ENCODE data around the gene DHRS11.

The DHRS11 gene

DNA sequence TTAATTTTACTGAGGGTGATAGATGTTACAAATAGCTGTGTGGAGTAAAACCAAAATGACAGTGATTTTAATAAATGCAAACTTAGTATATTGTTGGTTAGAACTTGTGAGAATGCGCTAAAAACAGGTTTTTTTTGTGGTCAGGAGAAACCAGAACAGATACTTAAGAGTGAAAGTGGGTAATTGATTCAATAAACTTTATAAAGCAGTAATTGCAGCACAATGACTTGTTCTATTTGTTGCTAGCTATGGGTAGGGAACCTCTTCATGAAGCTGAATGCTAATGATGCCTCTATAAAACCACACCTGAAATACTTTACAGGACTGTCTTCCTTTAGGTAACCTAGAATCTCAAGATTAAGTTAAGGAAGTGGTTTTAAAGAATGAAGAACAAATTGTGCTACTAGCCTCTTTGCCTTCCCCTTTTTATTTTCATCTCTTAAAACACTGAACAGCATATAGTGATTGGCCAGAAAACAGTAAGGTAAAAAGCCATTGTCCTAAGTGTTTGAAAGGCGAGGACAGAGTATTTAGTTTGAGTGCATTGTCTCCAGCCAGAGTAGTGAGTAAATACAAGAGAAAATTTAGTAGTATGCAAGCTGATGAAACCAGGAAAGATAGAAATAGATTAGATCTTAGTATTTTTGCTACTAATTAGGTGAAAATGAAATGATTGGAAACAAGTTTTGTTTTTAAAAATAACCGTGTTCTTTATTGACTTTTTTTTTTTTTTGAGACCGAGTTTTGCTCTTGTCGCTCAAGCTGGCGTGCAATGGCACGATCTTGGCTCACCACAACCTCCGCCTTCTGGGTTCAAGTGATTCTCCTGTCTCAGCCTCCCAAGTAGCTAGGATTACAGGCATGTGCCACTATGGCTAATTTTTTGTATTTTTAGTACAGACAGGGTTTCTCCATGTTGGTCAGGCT, 40.9 kb upstream of the DHRS11 start:
- ATAC-seq, result no peak
- TF ChIP-seq ARNTL (CRISPR knock-in tag; IDR thresholded peaks at IDR 0.05; ENCODE audit: borderline replicate concordance, low read depth) (no peak), ZFP3 (CRISPR knock-in tag; IDR thresholded peaks at IDR 0.05) (no peak), CSDC2 (CRISPR knock-in tag; IDR thresholded peaks at IDR 0.05) (no peak), ZNF8 (CRISPR knock-in tag; IDR thresholded peaks at IDR 0.05) (no peak), CREB5 (CRISPR knock-in tag; IDR thresholded peaks at IDR 0.05; ENCODE audit: low read depth) (no peak), ZC3H10 (CRISPR knock-in tag; IDR thresholded peaks at IDR 0.05) (no peak), GLIS3 (CRISPR knock-in tag; IDR thresholded peaks at IDR 0.05) (no peak), TCF4 (CRISPR knock-in tag; IDR thresholded peaks at IDR 0.05; ENCODE audit: borderline replicate concordance) (no peak), CSRNP3 (CRISPR knock-in tag; IDR thresholded peaks at IDR 0.05) (no peak)
- TF ChIP-seq, protein P1, sequence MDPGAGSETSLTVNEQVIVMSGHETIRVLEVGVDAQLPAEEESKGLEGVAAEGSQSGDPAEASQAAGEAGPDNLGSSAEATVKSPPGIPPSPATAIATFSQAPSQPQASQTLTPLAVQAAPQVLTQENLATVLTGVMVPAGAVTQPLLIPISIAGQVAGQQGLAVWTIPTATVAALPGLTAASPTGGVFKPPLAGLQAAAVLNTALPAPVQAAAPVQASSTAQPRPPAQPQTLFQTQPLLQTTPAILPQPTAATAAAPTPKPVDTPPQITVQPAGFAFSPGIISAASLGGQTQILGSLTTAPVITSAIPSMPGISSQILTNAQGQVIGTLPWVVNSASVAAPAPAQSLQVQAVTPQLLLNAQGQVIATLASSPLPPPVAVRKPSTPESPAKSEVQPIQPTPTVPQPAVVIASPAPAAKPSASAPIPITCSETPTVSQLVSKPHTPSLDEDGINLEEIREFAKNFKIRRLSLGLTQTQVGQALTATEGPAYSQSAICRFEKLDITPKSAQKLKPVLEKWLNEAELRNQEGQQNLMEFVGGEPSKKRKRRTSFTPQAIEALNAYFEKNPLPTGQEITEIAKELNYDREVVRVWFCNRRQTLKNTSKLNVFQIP (CRISPR knock-in tag; IDR thresholded peaks at IDR 0.05; ENCODE audit: borderline replicate concordance, low read depth), result no peak
- TF ChIP-seq, protein P2, sequence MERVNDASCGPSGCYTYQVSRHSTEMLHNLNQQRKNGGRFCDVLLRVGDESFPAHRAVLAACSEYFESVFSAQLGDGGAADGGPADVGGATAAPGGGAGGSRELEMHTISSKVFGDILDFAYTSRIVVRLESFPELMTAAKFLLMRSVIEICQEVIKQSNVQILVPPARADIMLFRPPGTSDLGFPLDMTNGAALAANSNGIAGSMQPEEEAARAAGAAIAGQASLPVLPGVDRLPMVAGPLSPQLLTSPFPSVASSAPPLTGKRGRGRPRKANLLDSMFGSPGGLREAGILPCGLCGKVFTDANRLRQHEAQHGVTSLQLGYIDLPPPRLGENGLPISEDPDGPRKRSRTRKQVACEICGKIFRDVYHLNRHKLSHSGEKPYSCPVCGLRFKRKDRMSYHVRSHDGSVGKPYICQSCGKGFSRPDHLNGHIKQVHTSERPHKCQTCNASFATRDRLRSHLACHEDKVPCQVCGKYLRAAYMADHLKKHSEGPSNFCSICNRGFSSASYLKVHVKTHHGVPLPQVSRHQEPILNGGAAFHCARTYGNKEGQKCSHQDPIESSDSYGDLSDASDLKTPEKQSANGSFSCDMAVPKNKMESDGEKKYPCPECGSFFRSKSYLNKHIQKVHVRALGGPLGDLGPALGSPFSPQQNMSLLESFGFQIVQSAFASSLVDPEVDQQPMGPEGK (CRISPR knock-in tag; IDR thresholded peaks at IDR 0.05; ENCODE audit: borderline replicate concordance), result no peak

DNA sequence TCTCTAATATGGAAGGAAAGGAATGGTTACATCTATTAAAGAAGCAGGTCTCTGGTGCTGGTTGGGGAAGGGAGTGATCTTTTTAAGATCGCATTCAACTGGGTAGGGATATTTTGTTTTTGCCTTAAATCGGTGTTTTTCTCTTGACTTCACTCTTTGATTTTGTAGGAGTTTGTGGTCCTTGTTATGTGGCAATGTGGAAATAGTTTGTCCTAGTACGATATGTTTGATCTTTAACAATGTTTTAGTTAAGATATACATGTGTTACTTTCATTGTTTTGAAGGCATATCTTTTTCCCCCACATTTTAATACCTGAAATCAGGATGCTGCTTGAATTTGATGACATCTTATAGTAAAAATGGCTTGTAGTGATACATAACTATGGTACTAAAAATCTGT, 38.2 kb upstream of the DHRS11 start:
- ATAC-seq, result no peak
- no peak for TF ChIP-seq PPARA (CRISPR knock-in tag; IDR thresholded peaks at IDR 0.05; ENCODE audit: borderline replicate concordance)
- no peak for TF ChIP-seq ESRRG (CRISPR knock-in tag; IDR thresholded peaks at IDR 0.05)
- TF ChIP-seq CSRNP3 (CRISPR knock-in tag; IDR thresholded peaks at IDR 0.05), result no peak
- TF ChIP-seq, protein P1 (CRISPR knock-in tag; IDR thresholded peaks at IDR 0.05; ENCODE audit: borderline replicate concordance, low read depth), result no peak
- no peak for TF ChIP-seq SNAI2 (CRISPR knock-in tag; IDR thresholded peaks at IDR 0.05)
- TF ChIP-seq ZNF70 (CRISPR knock-in tag; IDR thresholded peaks at IDR 0.05), result no peak
- TF ChIP-seq ZNF565 (CRISPR knock-in tag; conservative IDR thresholded peaks at IDR 0.05; ENCODE audit: low read depth), result no peak
- TF ChIP-seq OSR1 (CRISPR knock-in tag; IDR thresholded peaks at IDR 0.05), result no peak
- no peak for TF ChIP-seq CREB5 (CRISPR knock-in tag; IDR thresholded peaks at IDR 0.05; ENCODE audit: low read depth)
- no peak for TF ChIP-seq ZNF8 (CRISPR knock-in tag; IDR thresholded peaks at IDR 0.05)
- no peak for TF ChIP-seq RARB (CRISPR knock-in tag; IDR thresholded peaks at IDR 0.05)
